Measurements from ENCODE around the gene HIVEP3.

DNA sequence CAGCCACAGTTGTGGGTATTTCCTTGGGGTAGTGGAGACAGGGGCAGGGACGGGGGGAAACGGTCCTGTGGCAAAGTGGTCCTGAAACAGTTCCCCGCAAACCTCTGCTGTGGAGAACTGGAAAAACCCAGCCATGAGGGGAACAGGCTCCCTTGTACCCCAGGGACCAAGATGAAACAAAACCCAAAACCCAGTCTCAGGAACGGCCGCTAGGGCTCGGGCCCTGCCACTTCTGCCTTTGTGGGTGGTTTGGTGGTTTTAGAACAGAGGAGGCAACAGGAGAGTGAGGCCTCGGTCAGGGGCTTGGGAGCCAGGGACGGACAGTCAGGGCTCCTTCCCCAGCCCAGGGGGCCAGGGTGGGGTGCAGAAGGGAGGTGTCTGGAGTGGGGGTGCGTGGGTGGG, 409.5 kb downstream of the HIVEP3 start:
- TF ChIP-seq POLR2A (IDR thresholded peaks at IDR 0.05; ENCODE audit: extremely low read depth, insufficient read length), result no peak
- TF ChIP-seq, protein P1, sequence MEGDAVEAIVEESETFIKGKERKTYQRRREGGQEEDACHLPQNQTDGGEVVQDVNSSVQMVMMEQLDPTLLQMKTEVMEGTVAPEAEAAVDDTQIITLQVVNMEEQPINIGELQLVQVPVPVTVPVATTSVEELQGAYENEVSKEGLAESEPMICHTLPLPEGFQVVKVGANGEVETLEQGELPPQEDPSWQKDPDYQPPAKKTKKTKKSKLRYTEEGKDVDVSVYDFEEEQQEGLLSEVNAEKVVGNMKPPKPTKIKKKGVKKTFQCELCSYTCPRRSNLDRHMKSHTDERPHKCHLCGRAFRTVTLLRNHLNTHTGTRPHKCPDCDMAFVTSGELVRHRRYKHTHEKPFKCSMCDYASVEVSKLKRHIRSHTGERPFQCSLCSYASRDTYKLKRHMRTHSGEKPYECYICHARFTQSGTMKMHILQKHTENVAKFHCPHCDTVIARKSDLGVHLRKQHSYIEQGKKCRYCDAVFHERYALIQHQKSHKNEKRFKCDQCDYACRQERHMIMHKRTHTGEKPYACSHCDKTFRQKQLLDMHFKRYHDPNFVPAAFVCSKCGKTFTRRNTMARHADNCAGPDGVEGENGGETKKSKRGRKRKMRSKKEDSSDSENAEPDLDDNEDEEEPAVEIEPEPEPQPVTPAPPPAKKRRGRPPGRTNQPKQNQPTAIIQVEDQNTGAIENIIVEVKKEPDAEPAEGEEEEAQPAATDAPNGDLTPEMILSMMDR (IDR thresholded peaks at IDR 0.05; ENCODE audit: low read depth, low read length), result no peak
- TF ChIP-seq, protein P2, sequence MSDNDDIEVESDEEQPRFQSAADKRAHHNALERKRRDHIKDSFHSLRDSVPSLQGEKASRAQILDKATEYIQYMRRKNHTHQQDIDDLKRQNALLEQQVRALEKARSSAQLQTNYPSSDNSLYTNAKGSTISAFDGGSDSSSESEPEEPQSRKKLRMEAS (IDR thresholded peaks at IDR 0.05; ENCODE audit: low read depth, low read length), result no peak
